GM18519 (cell line): ENCODE data around the gene ELOVL1.
A peak's percentile ranks its signal among the peaks of the same experiment; 100 is the strongest.
"Not testable (repeated sequence)": the region's sequence is repeated elsewhere in the genome, so short reads cannot be mapped to it uniquely, and the experiment has no call there.

Source experiments
- ATAC-seq: cut with Tn5 transposase; IDR thresholded peaks from one replicate; pipeline ENCODE4 v1.9.1; 2021; ENCODE audit warnings: mild to moderate bottlenecking, moderate library complexity; ENCODE audit not compliant: unreplicated experiment, low FRiP score

The ELOVL1 gene

DNA sequence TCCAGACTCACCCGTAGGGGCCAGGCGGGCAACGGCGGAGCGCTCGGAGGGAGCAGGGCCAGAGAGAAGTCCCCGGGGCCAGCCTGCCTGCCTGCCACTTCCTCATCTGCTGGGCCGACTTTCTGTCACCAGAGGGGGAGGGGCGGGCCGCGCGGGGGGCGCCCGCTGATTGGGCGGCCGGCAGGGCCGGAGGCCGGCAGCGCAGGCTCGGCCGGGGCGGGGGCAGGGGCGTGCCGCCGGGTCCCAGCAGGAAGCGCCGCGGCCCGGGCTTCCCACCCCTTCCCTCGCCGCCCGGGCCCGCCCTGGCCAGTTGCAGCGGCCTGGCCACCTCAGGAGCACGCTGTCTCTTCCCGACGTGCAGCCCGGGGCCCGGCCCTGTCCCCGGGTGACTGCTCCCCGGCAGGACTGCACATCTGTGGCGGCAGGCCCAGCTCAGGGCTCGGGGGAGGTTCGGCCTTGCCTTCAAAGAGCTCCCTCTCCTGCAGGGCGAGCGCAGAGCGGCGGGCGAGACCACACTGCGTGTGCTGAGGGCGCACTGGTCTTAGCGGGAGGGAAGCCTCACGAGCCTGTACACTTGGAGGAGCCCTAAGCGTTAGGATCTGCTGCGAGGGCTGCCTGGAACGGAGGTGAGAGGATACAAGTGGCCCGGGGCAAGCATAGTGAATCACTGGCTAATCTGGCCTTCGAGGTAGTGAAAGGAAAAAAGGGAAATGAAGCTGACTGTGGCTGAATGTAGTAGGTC is at the start of gene ELOVL1:
Gene ELOVL1, minus strand, starts transcription at position 108 of the 742 bp plus-strand sequence. CDS start 2,402 bp downstream, outside the sequence.
- peak; percentile 45 for ATAC-seq

DNA sequence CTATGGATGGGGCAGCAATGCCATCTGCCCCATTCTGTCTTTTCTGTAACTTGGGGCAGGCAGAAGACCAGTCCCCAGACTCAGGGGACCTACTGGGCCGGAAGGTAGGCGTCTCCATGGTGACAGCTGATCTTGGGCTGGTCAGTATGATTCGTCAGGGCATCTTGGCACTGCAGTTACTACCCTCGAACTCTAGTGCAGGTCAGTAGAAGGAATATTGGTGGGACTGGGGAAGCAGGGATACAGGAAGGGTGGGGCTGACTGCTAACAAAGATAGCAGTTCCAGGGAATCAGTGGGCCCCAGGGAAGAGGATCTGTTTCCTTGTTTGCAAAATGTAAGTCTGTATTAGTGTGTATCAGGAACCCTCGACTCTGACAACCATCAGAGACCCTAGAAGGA is 48.1 kb upstream of the ELOVL1 start:
- ATAC-seq = no peak

GRCh38 chr1:43414634-43415223 is 46.9 kb upstream of the ELOVL1 start:
- ATAC-seq = no peak

- not testable (repeated sequence) for ATAC-seq
Measured at GRCh38 chr1:43413426-43413825, 45.6 kb upstream of the ELOVL1 start.

- ATAC-seq = no peak
Measured at GRCh38 chr1:43410571-43410970, 42.8 kb upstream of the ELOVL1 start.

DNA sequence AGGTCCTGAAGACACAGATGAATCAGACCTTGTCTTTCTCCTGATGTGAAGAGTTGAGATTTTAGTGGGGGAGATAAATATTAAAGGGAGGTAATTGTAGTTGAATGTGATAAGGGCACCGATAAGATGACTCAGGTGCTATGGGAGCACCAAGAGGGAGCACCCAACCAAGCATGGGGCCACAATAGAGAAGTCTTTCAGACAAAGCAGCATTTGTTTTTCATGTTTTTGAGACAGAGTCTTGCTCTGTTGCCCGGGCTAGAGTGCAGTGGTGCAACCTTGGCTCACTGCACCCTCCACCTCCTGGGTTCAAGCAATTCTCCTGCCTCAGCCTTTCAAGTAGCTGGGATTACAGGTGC is 38.0 kb upstream of the ELOVL1 start:
- ATAC-seq = no peak

GRCh38 chr1:43405219-43405875 is 37.5 kb upstream of the ELOVL1 start:
- ATAC-seq = no peak

- ATAC-seq = no peak
Measured at GRCh38 chr1:43404353-43404752, 36.5 kb upstream of the ELOVL1 start.

DNA sequence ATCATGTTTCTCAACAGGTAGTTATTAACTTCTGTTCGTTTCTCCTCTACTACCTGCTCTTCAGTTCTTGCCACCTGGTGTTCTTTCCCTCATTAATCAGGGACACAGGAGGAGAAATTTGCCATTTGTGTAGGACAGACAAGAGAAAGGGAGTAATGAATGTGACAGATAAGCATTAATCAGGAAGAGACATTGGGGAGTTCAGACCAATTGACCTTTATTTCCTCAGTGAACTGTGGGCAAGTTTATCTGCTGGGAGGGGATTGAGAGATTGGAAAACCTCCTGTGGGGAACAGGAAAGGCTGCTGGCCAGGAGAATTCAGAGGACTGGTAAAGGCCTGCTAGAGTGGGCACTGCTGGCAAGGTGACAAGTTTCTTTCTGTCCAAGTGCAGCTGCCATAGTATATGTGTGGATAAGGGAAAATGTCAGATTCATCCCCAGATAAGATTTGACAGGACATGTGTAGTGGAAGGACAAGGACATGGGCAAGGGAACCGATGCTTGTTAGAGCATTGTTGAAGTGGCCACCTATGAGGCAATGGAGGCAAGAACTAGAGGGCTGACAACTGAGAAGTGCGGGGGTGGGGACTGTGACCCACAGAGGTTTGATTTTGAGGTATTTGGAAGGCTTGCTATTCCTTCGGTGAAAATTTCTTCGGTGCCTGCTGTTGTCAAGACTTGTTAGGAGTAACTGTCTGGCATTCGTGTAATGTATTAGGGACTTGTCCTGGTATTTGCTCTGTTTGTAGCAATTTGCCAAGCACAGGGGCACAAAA is 34.5 kb upstream of the ELOVL1 start:
- no peak for ATAC-seq

DNA sequence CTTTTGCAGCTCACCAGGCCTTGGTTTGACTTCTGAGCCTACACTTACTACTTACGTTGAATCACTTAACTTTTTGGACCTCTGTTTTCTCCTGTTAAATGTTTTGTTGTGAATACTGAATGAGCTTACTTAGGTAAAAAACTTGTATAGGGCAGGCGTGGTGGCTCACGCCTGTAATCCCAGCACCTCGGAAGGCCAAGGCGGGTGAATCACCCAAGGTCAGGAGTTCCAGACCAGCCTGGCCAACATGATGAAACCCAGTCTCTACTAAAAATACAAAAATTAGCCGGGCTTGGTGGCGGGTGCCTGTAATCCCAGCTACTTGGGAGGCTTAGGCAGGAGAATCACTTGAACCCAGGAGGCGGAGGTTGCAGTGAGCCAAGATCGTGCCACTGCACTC is 32.6 kb upstream of the ELOVL1 start:
- not testable (repeated sequence) for ATAC-seq

DNA sequence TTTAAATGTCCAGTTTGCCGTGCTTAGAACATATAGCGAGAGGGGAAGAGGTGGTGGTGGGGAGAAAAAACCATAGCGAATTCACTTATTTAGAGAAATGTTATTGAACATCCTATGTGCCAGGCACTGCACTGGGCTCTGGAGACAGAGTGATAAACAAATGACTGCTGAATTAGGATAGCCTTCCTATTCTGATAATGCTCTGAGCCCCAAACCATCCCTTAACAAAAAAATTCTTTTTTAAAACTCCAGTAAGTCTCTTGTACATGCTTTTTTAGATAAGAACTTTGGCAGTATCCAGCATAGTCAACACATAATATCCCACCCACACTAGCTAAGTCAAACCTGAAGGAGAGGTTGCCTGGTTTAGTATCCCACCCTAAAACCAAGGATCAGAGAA is 30.4 kb upstream of the ELOVL1 start:
- no peak for ATAC-seq

- no peak for ATAC-seq
Measured at GRCh38 chr1:43396059-43396458, 28.2 kb upstream of the ELOVL1 start.

DNA sequence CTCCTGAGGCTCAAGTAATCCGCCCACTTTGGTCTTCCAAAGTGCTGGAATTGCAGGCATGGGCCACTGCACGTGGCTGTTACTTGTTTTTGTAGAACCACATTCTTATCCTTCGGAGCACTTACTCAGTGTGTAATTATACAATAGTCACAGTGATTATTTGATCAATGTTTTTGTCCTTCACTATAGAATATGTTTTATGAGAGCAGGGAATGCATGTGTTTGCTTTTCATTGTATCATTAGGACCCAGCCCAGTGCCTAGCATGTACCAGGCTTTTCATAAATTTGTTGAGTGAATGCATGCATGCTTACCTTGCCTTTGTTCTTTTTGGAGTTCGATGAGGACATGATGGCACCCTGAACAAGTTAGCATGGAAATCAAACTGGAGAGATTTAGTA is 27.7 kb upstream of the ELOVL1 start:
- no peak for ATAC-seq

GRCh38 chr1:43392702-43393101 is 24.9 kb upstream of the ELOVL1 start:
- ATAC-seq = no peak

DNA sequence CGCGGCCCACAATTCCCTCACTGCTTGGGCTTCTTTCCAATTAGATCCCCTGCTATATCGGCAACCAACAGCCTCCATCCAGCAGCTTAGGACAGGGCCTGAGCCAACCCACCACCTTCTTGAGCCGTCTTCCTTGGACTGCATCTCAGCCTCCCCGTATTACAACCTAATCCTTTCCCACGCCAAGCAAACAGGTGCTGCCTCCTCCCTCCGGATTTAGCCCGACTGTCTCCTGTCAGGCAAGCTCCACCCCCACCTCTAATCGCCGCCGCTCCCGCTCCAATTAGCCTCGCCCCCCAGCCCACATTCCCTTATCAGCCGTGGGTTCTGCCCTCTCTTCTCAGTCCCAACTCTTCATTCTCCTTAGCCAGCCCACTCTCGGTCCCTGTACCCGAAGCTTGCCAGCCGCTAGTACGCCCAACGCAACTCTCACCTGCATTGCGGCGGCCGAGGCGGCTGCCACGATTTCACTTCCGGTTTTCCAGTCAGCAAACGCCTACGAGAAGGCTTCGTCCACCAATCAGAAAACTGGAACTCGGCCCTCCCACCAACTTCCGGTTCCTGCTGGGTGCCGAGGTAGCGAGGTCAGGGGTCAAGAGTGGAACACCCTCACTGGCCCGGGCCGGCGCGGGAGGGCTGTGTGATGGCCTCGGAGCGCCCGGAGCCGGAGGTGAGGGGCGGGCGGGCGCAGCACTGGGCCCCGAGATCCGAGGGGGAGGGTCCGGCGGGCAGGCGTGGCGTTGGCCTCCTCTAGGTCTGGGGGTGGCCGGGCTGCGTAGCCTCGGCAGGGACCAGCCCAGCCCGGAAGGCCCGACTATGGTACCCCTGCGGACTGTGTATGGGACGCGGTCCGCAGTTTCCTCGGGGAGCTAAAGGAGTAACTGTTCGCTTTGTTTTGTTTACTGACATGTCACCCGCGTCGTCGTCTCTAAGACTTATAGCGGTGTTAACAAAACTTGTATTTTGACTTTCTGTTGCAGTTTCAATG is 21.8 kb upstream of the ELOVL1 start, which contains the start of the genes MED8 and SZT2:
Gene MED8, minus strand, starts transcription at position 475 of the 988 bp plus-strand sequence. Its CDS starts 36 bp downstream, at position 439.
Gene SZT2, plus strand, starts transcription at position 574 of the 988 bp plus-strand sequence. Its CDS starts 70 bp downstream, at position 644.
- peak; percentile 67 for ATAC-seq

- no peak for ATAC-seq
Measured at GRCh38 chr1:43388613-43389012, 20.8 kb upstream of the ELOVL1 start.

DNA sequence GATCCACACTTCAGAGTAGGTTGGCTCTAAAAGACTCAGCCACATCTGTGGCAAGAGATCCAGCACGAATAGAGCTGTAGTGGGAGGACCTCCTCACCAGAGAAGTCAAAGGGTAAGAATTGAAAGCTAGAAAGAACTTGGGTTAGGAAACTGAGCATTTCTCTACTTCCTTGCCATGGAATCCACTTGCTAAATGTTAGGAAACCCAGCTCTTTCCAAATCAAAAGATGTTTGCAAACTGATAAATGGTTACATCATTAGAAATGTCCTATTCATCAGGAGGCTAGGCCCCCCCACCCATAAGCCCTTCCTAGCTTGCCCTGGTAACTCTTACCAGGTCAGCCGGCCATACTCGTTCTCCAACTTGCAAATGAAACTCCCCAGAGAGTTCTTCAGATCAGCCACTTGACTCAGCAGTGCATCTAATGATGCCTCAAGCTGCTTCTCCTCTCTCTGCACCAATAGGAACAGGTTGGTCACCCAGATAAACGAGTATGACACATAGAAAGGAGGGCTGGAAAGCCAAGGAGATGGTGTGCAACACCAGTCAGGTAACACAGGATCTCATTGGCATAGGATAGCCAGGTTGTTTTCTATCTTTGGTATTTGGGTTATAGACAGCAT is 20.3 kb upstream of the ELOVL1 start:
- ATAC-seq = no peak

- ATAC-seq = no peak
Measured at GRCh38 chr1:43386676-43387075, 18.9 kb upstream of the ELOVL1 start.

DNA sequence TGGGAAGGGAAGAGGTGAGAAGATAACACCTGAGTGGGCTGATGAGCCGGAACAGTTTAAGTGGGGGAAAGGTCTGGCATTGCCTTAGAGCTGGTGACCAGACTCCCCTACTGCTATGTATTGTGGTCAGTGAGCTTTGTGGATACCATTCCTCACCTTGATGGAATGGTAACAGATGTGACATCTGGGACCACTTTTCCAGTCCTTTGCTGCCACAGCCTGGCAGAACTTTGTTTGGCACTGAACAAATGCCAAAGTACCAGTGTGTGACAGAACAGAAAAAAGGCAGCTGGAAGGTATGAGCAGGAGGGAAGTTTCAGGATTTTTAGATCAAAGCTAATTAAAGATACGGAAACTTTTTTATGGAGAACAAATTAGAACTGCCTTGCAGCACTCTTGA is 15.6 kb upstream of the ELOVL1 start:
- ATAC-seq = no peak
